ENCODE results near the gene KCNQ5. TPM values are rescaled to one million over a fixed set of nuclear protein-coding genes. Genes with fewer than 3 reads are reported as not detected.

Gene KCNQ5
- total and polyA plus RNA-seq, 2 of the 8 experiments (the other 6 are each of a cell fraction or from before 2014, with no cell fraction given): 0.83 to 1.2 TPM

DNA sequence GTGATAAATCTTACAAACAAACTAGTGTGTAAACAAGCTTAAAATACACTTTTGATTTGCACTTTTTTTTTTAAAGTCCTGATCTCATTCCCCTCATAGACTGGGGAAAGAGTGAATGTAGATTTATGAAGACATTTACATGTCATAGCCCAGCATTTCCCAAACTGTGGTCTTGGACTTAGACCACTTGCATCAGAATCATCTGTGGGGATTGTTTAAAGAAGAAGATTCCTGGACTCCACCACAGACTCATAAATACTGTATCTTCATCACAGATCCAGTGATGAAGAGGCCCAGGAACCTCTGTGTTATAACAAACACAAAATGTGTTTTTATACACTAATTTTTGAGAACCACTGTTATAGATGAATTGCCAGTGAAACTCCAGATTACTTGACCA is 99.5 kb downstream of the KCNQ5 start:
- H4K8ac ChIP-seq (ENCODE audit: extremely low read depth, insufficient read depth, low read length): no peak overlapping the region
- no peak overlapping the region for H3K56ac ChIP-seq (replicated peaks; ENCODE audit: insufficient read length, low read depth, low read length)
- CTCF ChIA-PET (ENCODE audit: partially characterized antibody): interaction anchor here (0.6 to 1.5 kb wide), 3 partner anchors 8 to 98 kb away, joined by 3 to 5 read pairs (median 3); no protein-coding TSS in a partner anchor
- peaks cover 0 to 1% (median 0%) of the 10 kb centered on the region in 4 experiments; a peak in 1 of 7 replicates for H3K27me3 ChIP-seq (replicated peaks in 1 of 4; ENCODE audit: control insufficient read depth in 3 of 4, extremely low read depth in 1 of 4, insufficient read depth in 3 of 4, low read length in 3 of 4)
- no peak overlapping the region for H3K4ac ChIP-seq (replicated peaks; ENCODE audit: insufficient read length, low read depth, low read length)
- H3K79me1 ChIP-seq (ENCODE audit: low read depth, low read length): no peaks in the 10 kb centered on the region
- no peaks in the 10 kb centered on the region for H3K36me3 ChIP-seq (ENCODE audit: control insufficient read depth in 2 of 4, insufficient read depth in 4 of 4, low read length in 3 of 4)
- H2BK120ac ChIP-seq (replicated peaks; ENCODE audit: low read depth, low read length): no peak overlapping the region
- DNase-seq (ENCODE audit: low read depth in 1 of 2, low spot score in 2 of 2) (no peak), FAIRE-seq (no peak)
- no peak overlapping the region for H2AK5ac ChIP-seq (ENCODE audit: low read depth, low read length)
- H2AFZ ChIP-seq (ENCODE audit: low read length): no peak overlapping the region
- no peak overlapping the region for H2BK15ac ChIP-seq (ENCODE audit: low read length)
- POLR2A ChIA-PET (ENCODE audit: partially characterized antibody): no interaction called here
- no peak overlapping the region for H3K4me2 ChIP-seq (ENCODE audit: insufficient read depth in 1 of 2, low read depth in 2 of 2, low read length in 2 of 2)
- H4K5ac ChIP-seq (ENCODE audit: insufficient read length, low read depth, low read length): no peak overlapping the region
- no peak overlapping the region for H4K91ac ChIP-seq (replicated peaks; ENCODE audit: insufficient read length, low read length)
- no peak overlapping the region for H3K14ac ChIP-seq (ENCODE audit: insufficient read length)
- H3K23me2 ChIP-seq (ENCODE audit: low read depth, low read length): no peaks in the 10 kb centered on the region
- H3K79me2 ChIP-seq (ENCODE audit: control insufficient read depth in 1 of 2, insufficient read depth in 2 of 2, low read length in 2 of 2): no peaks in the 10 kb centered on the region
- TF ChIP-seq EGR1 (IDR thresholded peaks at IDR 0.05; ENCODE audit: borderline replicate concordance, low read depth, low read length): no peak
- TF ChIP-seq BRCA1 (IDR thresholded peaks at IDR 0.05; ENCODE audit: low read depth, low read length): no peak
- TF ChIP-seq CBX5 (IDR thresholded peaks at IDR 0.05; ENCODE audit: low read depth, low read length): no peak
- TF ChIP-seq POLR2A (IDR thresholded peaks at IDR 0.05; ENCODE audit: control extremely low read depth in 1 of 2, low read depth in 2 of 2, low read length in 2 of 2): no peak
- TF ChIP-seq, protein P1, sequence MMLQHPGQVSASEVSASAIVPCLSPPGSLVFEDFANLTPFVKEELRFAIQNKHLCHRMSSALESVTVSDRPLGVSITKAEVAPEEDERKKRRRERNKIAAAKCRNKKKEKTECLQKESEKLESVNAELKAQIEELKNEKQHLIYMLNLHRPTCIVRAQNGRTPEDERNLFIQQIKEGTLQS (IDR thresholded peaks at IDR 0.05; ENCODE audit: insufficient read depth, low read depth, low read length): no peak
- no peak for TF ChIP-seq RXRA (IDR thresholded peaks at IDR 0.05; ENCODE audit: insufficient read depth, low read depth, low read length)
- TF ChIP-seq GTF2F1 (IDR thresholded peaks at IDR 0.05; ENCODE audit: borderline replicate concordance, low read depth, low read length): no peak
- no peak for TF ChIP-seq SP4 (IDR thresholded peaks at IDR 0.05; ENCODE audit: low read length)
- no peak for TF ChIP-seq RFX5 (IDR thresholded peaks at IDR 0.05; ENCODE audit: borderline replicate concordance, low read depth, low read length)
- no peak for TF ChIP-seq KDM4A (IDR thresholded peaks at IDR 0.05; ENCODE audit: low read depth, low read length, severe bottlenecking)
- TF ChIP-seq JUND (IDR thresholded peaks at IDR 0.05; ENCODE audit: low read length): no peak
- no peak for TF ChIP-seq SRF (IDR thresholded peaks at IDR 0.05; ENCODE audit: low read depth, low read length)
- TF ChIP-seq SAP30 (IDR thresholded peaks at IDR 0.05; ENCODE audit: insufficient read depth, insufficient replicate concordance, low read length): no peak
- no peak for TF ChIP-seq BACH1 (IDR thresholded peaks at IDR 0.05; ENCODE audit: low read length)
- no peak for TF ChIP-seq NANOG (IDR thresholded peaks at IDR 0.05; ENCODE audit: insufficient read depth, low read depth, low read length, poor library complexity, severe bottlenecking)
- no peak for TF ChIP-seq SUZ12 (IDR thresholded peaks at IDR 0.05; ENCODE audit: low read length)
- H3K27ac ChIP-seq (ENCODE audit: low read depth, low read length): no peak overlapping the region
- no peak overlapping the region for H3K4me3 ChIP-seq (ENCODE audit: extremely low read depth in 1 of 4, insufficient read depth in 2 of 4, low read depth in 3 of 4, low read length in 4 of 4)
- no peak overlapping the region for H3K9ac ChIP-seq (replicated peaks in 1 of 4; ENCODE audit: extremely low read depth in 1 of 4, low read depth in 3 of 4, low read length in 3 of 4)
- H3K4me1 ChIP-seq (replicated peaks in 1 of 4; ENCODE audit: control insufficient read depth in 3 of 4, insufficient read depth in 4 of 4, low read length in 3 of 4): no peaks in the 10 kb centered on the region
- H3K23ac ChIP-seq (ENCODE audit: insufficient read length): no peak overlapping the region
- no peaks in the 10 kb centered on the region for H4K20me1 ChIP-seq (replicated peaks in 1 of 2; ENCODE audit: control insufficient read depth in 1 of 2, insufficient read depth in 2 of 2, low read length in 2 of 2)
- no peak overlapping the region for H3K18ac ChIP-seq (ENCODE audit: extremely low read depth, low read length)
- H3K9me3 ChIP-seq (ENCODE audit: insufficient read depth in 2 of 2, low read depth in 1 of 2, low read length in 1 of 2): no peaks in the 10 kb centered on the region
- H2BK20ac ChIP-seq (ENCODE audit: low read length): no peak overlapping the region
- no peak overlapping the region for H2BK12ac ChIP-seq (ENCODE audit: low read depth, low read length)
- no peak overlapping the region for H2BK5ac ChIP-seq (ENCODE audit: low read depth, low read length)

All from H1 (cell line).